SK-N-MC (cell line): Measurements from ENCODE around the gene MYO1D.

Experiments used
- EZH2 ChIP-seq: fragments of 200-600 bp; sonication (generic); IDR thresholded peaks from one replicate; pipeline ENCODE4 v1.6.1; 2017; ENCODE audit warnings: antibody characterized with exemption
- POLR2AphosphoS5 ChIP-seq: IDR thresholded peaks from 2 replicates; pipeline ENCODE4 v1.6.1; 2012; ENCODE audit warnings: mild to moderate bottlenecking, low read depth, low read length, borderline replicate concordance

DNA sequence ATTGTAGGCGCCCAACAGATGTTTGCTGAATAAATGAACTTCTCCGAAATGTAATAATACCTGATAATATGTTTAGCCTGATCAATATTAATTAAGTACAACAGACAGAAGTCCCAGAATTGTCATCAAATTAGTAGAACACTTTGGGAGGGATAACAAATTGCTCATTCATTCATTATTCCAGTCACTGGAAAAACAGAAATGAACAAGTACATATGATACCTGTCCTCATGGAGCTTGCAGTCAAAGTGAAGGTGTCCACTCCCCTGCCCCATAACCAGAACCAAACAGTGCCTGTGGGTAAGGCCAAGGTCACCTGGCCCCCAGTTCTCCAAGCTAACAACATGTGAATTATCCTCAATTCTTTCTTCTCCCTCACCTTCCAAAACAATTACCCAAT lies 42.8 kb downstream of the MYO1D start:
- TF ChIP-seq EZH2: no peak
- no peak for TF ChIP-seq POLR2AphosphoS5
